NCI-H2227 treated with DMSO at 0.1 percent for 48 hours (cell line): ENCODE measurements around the gene MMP28.
A peak's percentile ranks its signal among the peaks of the same experiment; 100 is the strongest.
"Not testable (repeated sequence)": the region's sequence is repeated elsewhere in the genome, so short reads cannot be mapped to it uniquely, and the experiment has no call there.

ENCODE experiments used
- DNase-seq: peaks from one replicate; lab custom pipeline; 2025; lab: John Stamatoyannopoulos, UW

MMP28 gene

GRCh38 chr17:35766489-35766877, 29.0 kb downstream of the MMP28 start:
- no peak for DNase-seq

GRCh38 chr17:35765756-35766488, 29.5 kb downstream of the MMP28 start:
- DNase-seq = no peak

GRCh38 chr17:35765086-35765710, 30.2 kb downstream of the MMP28 start:
- DNase-seq = no peak

- peak; percentile 73 for DNase-seq
Observed at GRCh38 chr17:35764123-35764991, 31.1 kb downstream of the MMP28 start.

GRCh38 chr17:35763767-35764122, 31.7 kb downstream of the MMP28 start:
- DNase-seq = no peak

- no peak for DNase-seq
Observed at GRCh38 chr17:35761601-35762000, 33.8 kb downstream of the MMP28 start.

- no peak for DNase-seq
Observed at GRCh38 chr17:35760587-35760986, 34.9 kb downstream of the MMP28 start, which contains the start of gene C17orf50. C17orf50 (plus strand) TSS chr17:35760887; CDS start chr17:35760942, 55 bp downstream.

GRCh38 chr17:35757243-35757642, 38.2 kb downstream of the MMP28 start:
- DNase-seq = no peak

GRCh38 chr17:35752945-35753764, 42.3 kb downstream of the MMP28 start, which contains the start of gene GAS2L2:
GAS2L2 (minus strand) TSS chr17:35753239; CDS start chr17:35752850, 389 bp downstream.
- DNase-seq = no peak

GRCh38 chr17:35752471-35752870, 43.0 kb downstream of the MMP28 start:
- DNase-seq = no peak

GRCh38 chr17:35751541-35751940, 43.9 kb downstream of the MMP28 start:
- not testable (repeated sequence) for DNase-seq

GRCh38 chr17:35750526-35751395, 44.7 kb downstream of the MMP28 start:
- no peak for DNase-seq

GRCh38 chr17:35749560-35750412, 45.7 kb downstream of the MMP28 start:
- no peak for DNase-seq

GRCh38 chr17:35748979-35749378, 46.5 kb downstream of the MMP28 start:
- no peak for DNase-seq

- no peak for DNase-seq
Observed at GRCh38 chr17:35748341-35748841, 47.0 kb downstream of the MMP28 start.

- DNase-seq = peak; percentile 57
Observed at GRCh38 chr17:35747540-35748017, 47.9 kb downstream of the MMP28 start.

GRCh38 chr17:35745749-35746320, 49.6 kb downstream of the MMP28 start:
- no peak for DNase-seq

GRCh38 chr17:35745246-35745645, 50.2 kb downstream of the MMP28 start:
- no peak for DNase-seq

GRCh38 chr17:35744830-35745229, 50.6 kb downstream of the MMP28 start:
- no peak for DNase-seq
